Vagina (tissue), 2 donors: Measurements from ENCODE around the gene TTC9.

ENCODE experiments used
- CTCF ChIP-seq, 3 experiments: fragments of 450-650 bp in 2 of 3; fragments of 200-600 bp in 1 of 3; sonication (generic) in 1 of 3; IDR thresholded peaks; one replicate each; pipeline ENCODE4 v1.5.1; 2017 to 2019; ENCODE audit warnings: antibody characterized with exemption in 3 of 3, mild to moderate bottlenecking in 2 of 3, moderate library complexity in 2 of 3
- POLR2A ChIP-seq, 2 donors: fragments of 450-650 bp; IDR thresholded peaks; one replicate each; pipeline ENCODE4 v1.6.1; 2017; ENCODE audit warnings: antibody characterized with exemption in 2 of 2, mild to moderate bottlenecking in 2 of 2, moderate library complexity in 2 of 2
- POLR2AphosphoS5 ChIP-seq, 2 donors: sonication (generic); formaldehyde crosslinking; IDR thresholded peaks; one replicate each; pipeline ENCODE4 v1.9.0; 2017; ENCODE audit warnings: antibody characterized with exemption in 2 of 2, mild to moderate bottlenecking in 2 of 2, low read depth in 1 of 2; ENCODE audit not compliant: insufficient read depth in 1 of 2

GRCh38 chr14:70721542-70721941 is 79.8 kb downstream of the TTC9 start:
- no peak for TF ChIP-seq POLR2A (IDR thresholded peaks at IDR 0.05)
- no peak for TF ChIP-seq CTCF (IDR thresholded peaks at IDR 0.05)
- no peak for TF ChIP-seq POLR2AphosphoS5 (IDR thresholded peaks at IDR 0.05; ENCODE audit: insufficient read depth in 1 of 2, low read depth in 1 of 2)
